ENCODE results near the gene C16orf90.
"Not testable (repeated sequence)": the region's sequence is repeated elsewhere in the genome, so short reads cannot be mapped to it uniquely, and the experiment has no call there.

C16orf90 gene

GRCh38 chr16:3480901-3481695 is 14.2 kb downstream of the C16orf90 start:
- H3K9ac ChIP-seq (ENCODE audit: low read depth, low read length): no peak overlapping the region
- H3K9me3 ChIP-seq (ENCODE audit: control insufficient read depth, insufficient read depth, low read length): no peaks in the 10 kb centered on the region

DNA sequence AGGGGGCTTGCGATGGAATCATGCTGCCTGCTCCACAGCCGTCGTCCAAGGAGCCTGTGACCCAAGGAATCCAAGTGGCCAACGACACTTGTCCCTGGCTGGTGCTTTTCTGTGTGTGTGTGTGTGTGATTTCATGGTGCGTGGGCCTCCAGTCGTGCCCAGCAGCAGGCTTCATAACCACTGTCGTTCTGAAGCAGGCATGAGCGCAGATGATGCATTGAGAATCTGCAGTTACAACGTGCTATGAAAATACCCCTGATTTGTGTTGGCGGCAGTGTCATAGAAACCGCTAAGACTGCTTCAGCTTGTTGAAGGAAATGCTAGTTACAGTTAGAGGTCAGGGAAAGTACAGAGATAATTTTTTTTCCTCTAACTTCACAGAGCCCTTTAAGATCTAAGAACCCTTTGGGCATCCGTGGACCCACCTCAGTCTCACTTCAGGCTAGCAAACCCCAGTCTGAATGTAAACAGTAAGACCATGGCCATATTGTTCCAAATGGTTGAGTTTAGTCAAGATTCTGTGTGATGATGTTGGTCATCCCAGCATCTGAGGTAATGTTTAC is 15.6 kb downstream of the C16orf90 start:
- Histone ChIP-seq H3K4me3 (ENCODE audit: low read depth, low read length) (no peak overlapping the region), H3K4me1 (ENCODE audit: control insufficient read depth, insufficient read depth, low read length) (no peaks in the 10 kb centered on the region), H3K36me3 (ENCODE audit: control insufficient read depth, insufficient read depth, low read length) (peaks cover 21% of the 10 kb centered on the region), H3K9ac (ENCODE audit: low read depth, low read length) (no peak overlapping the region), H3K9me3 (ENCODE audit: control insufficient read depth, insufficient read depth, low read length) (no peaks in the 10 kb centered on the region), H3K27me3 (ENCODE audit: control insufficient read depth, insufficient read depth, low read length) (no peaks in the 10 kb centered on the region)

More at GRCh38 chr16:3480901-3481695, 14.2 kb downstream of the C16orf90 start:
- H3K36me3 ChIP-seq (ENCODE audit: control insufficient read depth, insufficient read depth, low read length): peaks cover 35% of the 10 kb centered on the region
- H3K4me1 ChIP-seq (ENCODE audit: control insufficient read depth, insufficient read depth, low read length): no peaks in the 10 kb centered on the region
- H3K4me3 ChIP-seq (ENCODE audit: low read depth, low read length): no peak overlapping the region
- H3K27me3 ChIP-seq (ENCODE audit: control insufficient read depth, insufficient read depth, low read length): no peaks in the 10 kb centered on the region

DNA sequence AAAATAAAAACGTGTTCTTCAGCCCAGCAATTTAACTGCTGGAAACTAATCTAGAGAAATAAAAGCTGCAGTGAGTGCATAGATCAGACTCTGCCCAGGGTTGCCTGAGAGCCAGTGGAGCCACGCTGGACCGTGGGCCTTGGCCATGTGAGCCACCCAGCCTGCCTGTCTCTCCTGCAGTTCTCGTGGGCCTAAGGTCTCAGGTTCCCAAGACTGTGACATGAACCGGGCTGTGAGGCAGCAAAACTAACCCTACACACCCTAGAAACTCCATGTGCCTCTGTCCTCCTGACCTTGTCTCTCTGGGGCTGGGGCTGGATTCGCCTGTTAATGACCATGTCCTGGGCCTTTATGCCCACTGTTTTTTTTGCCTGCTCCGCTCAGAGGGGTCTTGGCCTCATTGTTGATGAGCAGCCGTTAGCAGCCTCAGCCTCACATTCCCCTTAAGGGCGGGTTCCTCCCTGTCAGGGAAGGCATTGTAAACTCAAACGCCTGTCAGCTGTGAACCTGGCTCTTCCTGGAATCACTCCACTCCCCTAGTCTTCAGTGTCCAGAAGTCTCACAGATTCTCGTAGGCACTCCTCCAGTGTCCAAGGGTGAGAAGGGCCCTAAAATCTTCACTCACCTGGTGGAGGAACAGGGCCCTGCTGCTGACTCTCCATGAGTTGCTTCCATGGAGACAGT is 16.9 kb downstream of the C16orf90 start:
- Histone ChIP-seq H3K36me3 (ENCODE audit: control insufficient read depth, insufficient read depth, low read length) (peaks cover 11% of the 10 kb centered on the region), H3K9me3 (ENCODE audit: control insufficient read depth, insufficient read depth, low read length) (no peaks in the 10 kb centered on the region), H3K27me3 (ENCODE audit: control insufficient read depth, insufficient read depth, low read length) (no peaks in the 10 kb centered on the region), H3K9ac (ENCODE audit: low read depth, low read length) (no peak overlapping the region), H3K4me1 (ENCODE audit: control insufficient read depth, insufficient read depth, low read length) (no peaks in the 10 kb centered on the region), H3K4me3 (ENCODE audit: low read depth, low read length) (no peak overlapping the region)

DNA sequence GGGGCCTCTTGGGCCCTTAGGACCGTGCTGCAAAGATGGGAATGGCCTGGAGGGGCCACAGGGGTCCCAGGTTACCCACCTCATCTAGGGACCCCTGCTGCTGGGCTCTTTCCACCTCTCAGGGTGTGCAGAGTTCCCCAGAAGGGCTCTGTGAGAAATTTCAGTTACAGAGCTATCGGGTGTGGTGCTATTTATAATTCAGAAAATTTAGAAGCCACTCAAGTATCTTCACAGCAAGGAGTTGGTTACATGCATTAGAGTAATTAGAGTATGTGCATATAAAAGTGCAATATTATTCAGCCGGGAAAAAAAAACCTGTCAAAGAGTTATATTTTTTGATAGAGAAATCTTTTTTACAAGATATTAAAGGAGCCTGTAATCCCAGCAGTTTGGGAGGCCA is 18.9 kb downstream of the C16orf90 start:
- Histone ChIP-seq H3K4me3 (ENCODE audit: low read depth, low read length) (no peak overlapping the region), H3K27me3 (ENCODE audit: control insufficient read depth, insufficient read depth, low read length) (no peaks in the 10 kb centered on the region), H3K36me3 (ENCODE audit: control insufficient read depth, insufficient read depth, low read length) (peaks cover 2% of the 10 kb centered on the region)

GRCh38 chr16:3475604-3476375 is 19.5 kb downstream of the C16orf90 start:
- H3K4me3 ChIP-seq (ENCODE audit: low read depth, low read length): no peak overlapping the region
- no peak overlapping the region for H3K9ac ChIP-seq (ENCODE audit: low read depth, low read length)

More for the DNA sequence above, 18.9 kb downstream of the C16orf90 start:
- Histone ChIP-seq H3K9me3 (ENCODE audit: control insufficient read depth, insufficient read depth, low read length) (no peaks in the 10 kb centered on the region), H3K4me1 (ENCODE audit: control insufficient read depth, insufficient read depth, low read length) (no peaks in the 10 kb centered on the region), H3K9ac (ENCODE audit: low read depth, low read length) (no peak overlapping the region)

GRCh38 chr16:3474870-3475269 is 20.4 kb downstream of the C16orf90 start:
- not testable (repeated sequence) for H3K4me1 ChIP-seq (ENCODE audit: control insufficient read depth, insufficient read depth, low read length); H3K36me3 ChIP-seq (ENCODE audit: control insufficient read depth, insufficient read depth, low read length); H3K4me3 ChIP-seq (ENCODE audit: low read depth, low read length); H3K9me3 ChIP-seq (ENCODE audit: control insufficient read depth, insufficient read depth, low read length); H3K27me3 ChIP-seq (ENCODE audit: control insufficient read depth, insufficient read depth, low read length); H3K9ac ChIP-seq (ENCODE audit: low read depth, low read length)

More at GRCh38 chr16:3475604-3476375, 19.5 kb downstream of the C16orf90 start:
- Histone ChIP-seq H3K36me3 (ENCODE audit: control insufficient read depth, insufficient read depth, low read length) (peaks cover 2% of the 10 kb centered on the region), H3K9me3 (ENCODE audit: control insufficient read depth, insufficient read depth, low read length) (no peaks in the 10 kb centered on the region), H3K27me3 (ENCODE audit: control insufficient read depth, insufficient read depth, low read length) (no peaks in the 10 kb centered on the region), H3K4me1 (ENCODE audit: control insufficient read depth, insufficient read depth, low read length) (no peaks in the 10 kb centered on the region)

DNA sequence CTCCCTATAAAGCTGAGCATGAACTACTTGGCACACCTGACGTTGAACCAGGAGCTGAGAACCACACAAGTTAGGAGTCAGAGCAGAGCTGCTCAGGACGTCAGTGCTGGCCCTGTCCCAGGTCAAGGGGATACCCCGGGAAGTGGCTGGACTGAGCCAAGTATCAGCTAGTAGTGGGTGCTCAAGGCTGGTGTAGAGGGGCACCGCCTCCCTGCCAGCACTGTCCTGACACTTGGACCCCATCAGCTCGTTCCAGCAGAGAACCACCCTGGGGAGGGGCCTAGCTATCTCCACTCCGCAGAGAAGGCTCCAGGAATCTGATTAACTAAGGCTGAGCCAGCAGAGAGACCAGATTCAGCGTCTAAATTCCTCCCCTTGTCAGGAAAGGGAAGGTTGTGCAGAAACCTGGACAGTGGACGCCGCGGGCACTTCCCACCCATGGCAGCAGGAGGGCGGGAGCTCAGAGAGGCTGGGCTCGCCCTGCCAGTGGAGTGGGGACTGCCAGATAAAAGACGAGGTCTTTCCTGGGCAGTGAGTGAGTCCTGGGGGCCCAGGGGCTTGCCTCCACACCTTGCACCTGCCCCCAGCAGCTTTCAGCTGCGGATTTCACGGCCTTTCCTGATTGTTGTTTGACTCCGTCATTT is 21.0 kb downstream of the C16orf90 start:
- no peaks in the 10 kb centered on the region for H3K27me3 ChIP-seq (ENCODE audit: control insufficient read depth, insufficient read depth, low read length)
- no peak overlapping the region for H3K4me3 ChIP-seq (ENCODE audit: low read depth, low read length)
- H3K9ac ChIP-seq (ENCODE audit: low read depth, low read length): no peak overlapping the region
- no peaks in the 10 kb centered on the region for H3K4me1 ChIP-seq (ENCODE audit: control insufficient read depth, insufficient read depth, low read length)
- peaks cover 2% of the 10 kb centered on the region for H3K36me3 ChIP-seq (ENCODE audit: control insufficient read depth, insufficient read depth, low read length)
- no peaks in the 10 kb centered on the region for H3K9me3 ChIP-seq (ENCODE audit: control insufficient read depth, insufficient read depth, low read length)

- not testable (repeated sequence) for H3K4me3 ChIP-seq (ENCODE audit: low read depth, low read length); H3K4me1 ChIP-seq (ENCODE audit: control insufficient read depth, insufficient read depth, low read length); H3K27me3 ChIP-seq (ENCODE audit: control insufficient read depth, insufficient read depth, low read length); H3K36me3 ChIP-seq (ENCODE audit: control insufficient read depth, insufficient read depth, low read length); H3K9me3 ChIP-seq (ENCODE audit: control insufficient read depth, insufficient read depth, low read length); H3K9ac ChIP-seq (ENCODE audit: low read depth, low read length)
Observed at GRCh38 chr16:3473596-3473943, 21.7 kb downstream of the C16orf90 start.

- no peaks in the 10 kb centered on the region for H3K27me3 ChIP-seq (ENCODE audit: control insufficient read depth, insufficient read depth, low read length)
- H3K9me3 ChIP-seq (ENCODE audit: control insufficient read depth, insufficient read depth, low read length): no peaks in the 10 kb centered on the region
- no peak overlapping the region for H3K4me3 ChIP-seq (ENCODE audit: low read depth, low read length)
- peaks cover 2% of the 10 kb centered on the region for H3K36me3 ChIP-seq (ENCODE audit: control insufficient read depth, insufficient read depth, low read length)
- no peak overlapping the region for H3K9ac ChIP-seq (ENCODE audit: low read depth, low read length)
- H3K4me1 ChIP-seq (ENCODE audit: control insufficient read depth, insufficient read depth, low read length): no peaks in the 10 kb centered on the region
Observed at GRCh38 chr16:3472878-3473595, 22.3 kb downstream of the C16orf90 start.

- Histone ChIP-seq H3K9ac (ENCODE audit: low read depth, low read length) (no peak overlapping the region), H3K9me3 (ENCODE audit: control insufficient read depth, insufficient read depth, low read length) (no peaks in the 10 kb centered on the region), H3K36me3 (ENCODE audit: control insufficient read depth, insufficient read depth, low read length) (peaks cover 2% of the 10 kb centered on the region), H3K4me1 (ENCODE audit: control insufficient read depth, insufficient read depth, low read length) (no peaks in the 10 kb centered on the region), H3K4me3 (ENCODE audit: low read depth, low read length) (no peak overlapping the region), H3K27me3 (ENCODE audit: control insufficient read depth, insufficient read depth, low read length) (no peaks in the 10 kb centered on the region)
Observed at GRCh38 chr16:3471518-3472176, 23.6 kb downstream of the C16orf90 start.
